ENCODE data around the gene DPP3. TPM values are rescaled to one million over a fixed set of nuclear protein-coding genes. Genes with fewer than 3 reads are reported as not detected.

DPP3 gene
- total and polyA plus RNA-seq, 12 donors: 23.6 to 70.9 (median 33.5) TPM

DNA sequence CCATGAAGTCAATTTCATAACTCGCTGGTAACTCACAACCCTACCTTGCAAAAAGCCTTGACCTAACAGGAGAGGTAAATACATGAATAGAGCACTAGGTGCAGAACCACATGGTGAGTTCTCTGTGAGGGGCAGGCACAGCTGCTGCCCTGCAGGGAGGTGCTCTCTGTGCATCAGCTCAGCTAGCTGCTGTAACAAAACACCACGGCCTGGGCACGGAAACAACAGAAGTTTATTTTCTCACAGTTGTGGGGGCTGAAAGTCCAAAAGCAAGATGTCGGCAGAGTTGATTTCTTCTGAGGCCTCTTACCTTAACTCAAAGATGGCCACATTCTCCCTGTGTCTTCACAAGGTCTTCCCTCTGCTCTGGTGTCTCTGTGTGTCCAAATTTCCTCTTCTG is 28.6 kb upstream of the DPP3 start:
- intact Hi-C loops (cut with DNase I): no loop called here
- Histone ChIP-seq H3K36me3 (replicated peaks in 1 of 2) (no peaks in the 10 kb centered on the region), H3K27me3 (no peaks in the 10 kb centered on the region), H3K9me3 (replicated peaks in 1 of 3) (no peaks in the 10 kb centered on the region), H3K27ac (no peak overlapping the region), H3K4me1 (replicated peaks in 1 of 2) (no peaks in the 10 kb centered on the region), H3K4me3 (no peak overlapping the region)
- 78 to 92% (median 83%) methylated on average over 4 of the region's 4 CpGs for WGBS, 4 donors
- TF ChIP-seq, protein P1, sequence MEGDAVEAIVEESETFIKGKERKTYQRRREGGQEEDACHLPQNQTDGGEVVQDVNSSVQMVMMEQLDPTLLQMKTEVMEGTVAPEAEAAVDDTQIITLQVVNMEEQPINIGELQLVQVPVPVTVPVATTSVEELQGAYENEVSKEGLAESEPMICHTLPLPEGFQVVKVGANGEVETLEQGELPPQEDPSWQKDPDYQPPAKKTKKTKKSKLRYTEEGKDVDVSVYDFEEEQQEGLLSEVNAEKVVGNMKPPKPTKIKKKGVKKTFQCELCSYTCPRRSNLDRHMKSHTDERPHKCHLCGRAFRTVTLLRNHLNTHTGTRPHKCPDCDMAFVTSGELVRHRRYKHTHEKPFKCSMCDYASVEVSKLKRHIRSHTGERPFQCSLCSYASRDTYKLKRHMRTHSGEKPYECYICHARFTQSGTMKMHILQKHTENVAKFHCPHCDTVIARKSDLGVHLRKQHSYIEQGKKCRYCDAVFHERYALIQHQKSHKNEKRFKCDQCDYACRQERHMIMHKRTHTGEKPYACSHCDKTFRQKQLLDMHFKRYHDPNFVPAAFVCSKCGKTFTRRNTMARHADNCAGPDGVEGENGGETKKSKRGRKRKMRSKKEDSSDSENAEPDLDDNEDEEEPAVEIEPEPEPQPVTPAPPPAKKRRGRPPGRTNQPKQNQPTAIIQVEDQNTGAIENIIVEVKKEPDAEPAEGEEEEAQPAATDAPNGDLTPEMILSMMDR (IDR thresholded peaks at IDR 0.05): no peak
- no peak for TF ChIP-seq POLR2A (IDR thresholded peaks at IDR 0.05)
- no peak for DNase-seq

DNA sequence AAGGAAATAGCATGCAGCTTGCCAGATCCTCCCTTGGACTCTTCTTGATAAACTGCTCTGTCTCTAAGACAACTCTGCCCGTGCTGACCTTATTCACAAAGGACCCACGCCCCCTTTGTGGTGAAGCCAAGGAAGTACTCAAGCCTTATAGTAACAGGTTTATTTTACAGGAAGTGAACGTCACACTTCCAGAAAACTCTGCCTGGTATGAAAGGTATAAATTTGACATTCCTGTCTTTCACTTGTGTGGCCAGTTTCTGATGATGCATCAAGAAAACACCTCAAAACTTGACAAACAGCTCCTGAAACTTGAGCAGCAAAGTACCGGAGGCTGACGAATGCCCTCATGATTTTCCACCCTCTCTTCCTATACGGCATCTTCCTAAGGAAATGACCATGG is 26.0 kb upstream of the DPP3 start:
- intact Hi-C loops (cut with DNase I): no loop called here
- TF ChIP-seq, protein P1 (IDR thresholded peaks at IDR 0.05): no peak
- TF ChIP-seq POLR2A (IDR thresholded peaks at IDR 0.05): no peak
- Histone ChIP-seq H3K9me3 (replicated peaks in 1 of 3) (no peaks in the 10 kb centered on the region), H3K27me3 (no peaks in the 10 kb centered on the region), H3K27ac (no peak overlapping the region), H3K4me1 (replicated peaks in 1 of 2) (no peaks in the 10 kb centered on the region), H3K4me3 (no peak overlapping the region), H3K36me3 (replicated peaks in 1 of 2) (no peaks in the 10 kb centered on the region)
- WGBS, 4 donors: 31 to 40% (median 36%) methylated on average over 6 of the region's 6 CpGs
- no peak for DNase-seq

DNA sequence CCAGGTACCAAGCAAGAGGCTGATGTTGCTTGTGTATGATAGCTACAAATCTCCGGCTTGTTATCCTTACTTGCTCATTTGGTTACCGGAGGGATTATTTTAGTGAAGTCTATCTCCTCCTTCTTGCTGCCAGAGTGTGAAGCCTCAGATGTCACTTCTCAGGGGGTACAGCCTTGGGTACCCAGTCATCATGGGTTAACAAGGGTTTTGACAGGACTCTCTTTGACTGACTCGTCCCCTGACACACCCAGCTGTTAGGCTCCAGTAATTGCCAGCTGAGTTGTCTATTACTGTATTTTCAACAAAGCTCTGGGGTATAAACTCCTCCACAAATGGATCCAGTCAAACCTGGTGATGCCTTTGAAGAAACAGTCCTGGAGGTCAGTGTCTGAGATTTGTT is 25.4 kb upstream of the DPP3 start:
- H3K4me1 ChIP-seq (replicated peaks in 1 of 2): no peaks in the 10 kb centered on the region
- DNase-seq: no peak
- WGBS, 4 donors: 27 to 60% (median 49%) methylated on average over 3 of the region's 3 CpGs
- TF ChIP-seq, protein P1 (IDR thresholded peaks at IDR 0.05): no peak
- no peak for TF ChIP-seq POLR2A (IDR thresholded peaks at IDR 0.05)
- no peaks in the 10 kb centered on the region for H3K9me3 ChIP-seq (replicated peaks in 1 of 3)
- no peaks in the 10 kb centered on the region for H3K27me3 ChIP-seq
- intact Hi-C loops (cut with DNase I): no loop called here
- no peak overlapping the region for H3K27ac ChIP-seq
- no peaks in the 10 kb centered on the region for H3K36me3 ChIP-seq (replicated peaks in 1 of 2)
- no peak overlapping the region for H3K4me3 ChIP-seq

DNA sequence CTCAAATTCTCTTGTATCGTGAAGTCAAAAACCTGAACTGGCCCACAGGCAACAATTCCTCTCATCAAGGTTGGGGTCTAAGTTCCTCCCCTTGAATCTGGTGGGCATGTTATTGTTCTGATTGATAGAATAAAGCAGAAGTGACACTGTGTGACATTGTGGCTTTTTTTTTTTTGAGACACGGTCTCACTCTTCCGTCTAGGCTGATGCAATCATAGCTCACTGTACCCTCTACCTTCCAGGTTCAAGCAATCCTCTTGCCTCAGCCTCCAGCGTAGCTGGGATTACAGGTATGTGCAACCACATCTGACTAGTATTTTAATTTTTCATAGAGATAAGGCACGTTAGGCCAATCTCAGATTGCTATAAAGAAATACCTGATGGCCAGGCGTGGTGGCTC is 22.4 kb upstream of the DPP3 start:
- H3K4me3 ChIP-seq: no peak overlapping the region
- no peaks in the 10 kb centered on the region for H3K9me3 ChIP-seq (replicated peaks in 1 of 3)
- no peaks in the 10 kb centered on the region for H3K27me3 ChIP-seq
- no peaks in the 10 kb centered on the region for H3K36me3 ChIP-seq (replicated peaks in 1 of 2)
- no peak for TF ChIP-seq POLR2A (IDR thresholded peaks at IDR 0.05)
- TF ChIP-seq, protein P1 (IDR thresholded peaks at IDR 0.05): no peak
- H3K4me1 ChIP-seq (replicated peaks in 1 of 2): no peaks in the 10 kb centered on the region
- intact Hi-C loops (cut with DNase I): no loop called here
- H3K27ac ChIP-seq: no peak overlapping the region
- WGBS, 4 donors: 75 to 88% (median 82%) methylated on average over 6 of the region's 6 CpGs
- no peak for DNase-seq

Measured in adrenal gland (tissue), 12 donors.